Measurements from ENCODE around the gene VMP1.
"Not testable (repeated sequence)": the region's sequence is repeated elsewhere in the genome, so short reads cannot be mapped to it uniquely, and the experiment has no call there.

VMP1 gene

DNA sequence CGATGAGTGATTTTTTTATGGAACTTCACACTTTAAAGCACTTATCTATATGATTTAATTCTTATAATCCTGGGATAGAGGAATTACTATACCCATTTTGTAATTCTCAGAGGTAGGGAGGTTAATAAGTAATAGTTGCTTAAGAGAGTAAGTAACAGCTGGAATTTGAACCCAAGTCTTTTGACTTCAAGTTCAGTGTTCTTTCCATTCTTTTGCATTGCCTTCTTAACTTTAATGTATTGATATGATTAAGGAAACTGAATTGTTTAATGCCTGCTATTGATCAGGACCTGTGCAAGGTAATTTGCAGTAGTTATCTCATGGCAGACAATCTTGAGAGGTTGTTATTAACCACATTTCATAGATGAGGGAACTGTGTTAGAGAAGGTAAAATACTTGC is 106.8 kb downstream of the VMP1 start:
- no peak for DNase-seq

DNA sequence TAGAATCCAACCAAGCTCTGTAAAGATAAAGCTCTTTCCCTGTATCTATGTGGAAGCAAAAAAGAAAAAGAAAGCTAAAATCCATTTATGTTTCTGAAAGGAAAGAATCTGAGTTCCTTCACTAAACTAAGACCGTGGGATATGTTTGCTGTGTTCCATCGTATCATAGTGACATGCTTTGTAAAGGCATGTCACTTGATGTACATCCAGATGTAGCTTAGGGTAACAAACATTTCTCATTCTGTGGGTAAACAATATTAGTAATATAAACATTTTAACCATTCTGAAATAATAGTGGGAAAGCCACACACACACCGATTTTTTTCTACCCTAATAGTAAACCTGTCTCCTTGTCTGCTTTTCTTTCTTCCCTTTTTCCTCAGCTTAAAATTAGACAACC is 107.2 kb downstream of the VMP1 start:
- no peak for DNase-seq

GRCh38 chr17:59815965-59816364 is 108.5 kb downstream of the VMP1 start:
- DNase-seq, result no peak

- DNase-seq, result peak; percentile 88
Measured at GRCh38 chr17:59825533-59826322, 118.3 kb downstream of the VMP1 start.

DNA sequence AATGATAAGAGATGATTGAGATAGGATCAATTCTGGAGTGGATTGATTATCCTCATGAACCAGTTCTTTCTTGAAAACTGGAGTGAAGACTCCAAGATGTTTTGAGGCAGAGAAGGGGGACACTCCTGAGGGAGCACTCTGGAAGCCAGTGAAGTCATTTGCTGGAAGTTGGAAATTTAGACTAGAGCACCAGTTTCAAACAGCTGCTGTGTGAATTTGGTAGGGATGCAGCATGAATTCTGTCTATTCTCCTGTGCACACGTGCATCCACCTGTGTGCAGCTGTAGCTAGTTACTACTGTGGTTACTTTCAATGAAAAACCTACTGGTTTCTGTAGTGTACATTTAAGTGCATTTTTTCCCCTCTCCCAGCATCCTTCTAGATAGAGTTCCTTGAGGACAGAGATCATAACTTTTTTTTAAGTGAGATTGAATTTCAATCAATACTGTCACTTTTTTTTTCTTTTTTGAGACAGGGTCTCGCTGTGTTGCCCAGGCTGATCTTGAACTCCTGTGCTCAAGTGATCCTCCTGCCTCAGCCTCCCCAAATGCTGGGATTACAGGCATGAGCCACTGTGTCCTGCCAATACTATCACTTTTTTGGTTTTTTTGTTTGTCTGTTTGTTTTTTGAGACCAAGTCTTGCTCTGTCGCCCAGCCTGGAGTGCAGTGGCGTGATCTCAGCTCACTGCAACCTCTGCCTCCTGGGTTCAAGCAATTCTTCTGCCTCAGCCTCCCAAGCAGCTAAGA is 119.4 kb downstream of the VMP1 start:
- DNase-seq, result no peak

DNA sequence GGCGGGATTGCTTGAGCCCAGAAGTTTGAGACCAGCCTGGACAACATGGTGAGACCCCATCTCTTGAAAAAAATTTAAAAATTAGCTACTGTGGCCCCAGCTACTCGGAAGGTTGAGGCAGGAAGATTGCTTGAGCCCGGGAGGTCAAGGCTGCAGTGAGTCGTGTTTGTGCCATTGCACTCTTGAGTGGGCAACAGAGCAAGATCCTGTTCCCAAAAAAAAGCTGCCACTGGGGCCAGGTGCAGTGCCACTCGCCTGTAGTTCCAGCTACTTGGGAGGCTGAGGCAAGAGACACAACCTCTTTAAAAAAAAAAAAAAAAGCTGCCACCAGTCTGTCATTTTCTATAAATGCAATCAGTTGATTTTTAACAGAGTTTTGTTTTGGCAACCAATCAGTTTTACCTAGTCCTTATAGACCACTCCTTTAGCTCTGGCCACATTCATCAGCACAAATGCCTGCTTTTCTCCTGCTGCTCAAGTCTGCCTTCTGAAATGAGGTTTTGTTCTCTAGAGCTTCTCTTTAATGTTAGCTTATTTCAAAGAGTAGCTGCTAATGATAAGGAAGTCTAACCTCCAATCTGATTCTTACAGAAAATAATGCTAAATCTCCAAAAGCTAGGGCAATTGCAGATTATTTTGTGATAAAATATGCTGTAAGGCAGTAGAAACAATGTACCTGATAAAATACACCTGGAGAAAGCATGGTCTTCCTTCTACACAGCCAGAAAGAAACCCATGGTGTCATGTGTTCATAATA is 120.4 kb downstream of the VMP1 start:
- no peak for DNase-seq

GRCh38 chr17:59828478-59828760 is 121.0 kb downstream of the VMP1 start:
- no peak for DNase-seq

- DNase-seq, result not testable (repeated sequence)
Measured at GRCh38 chr17:59828819-59829216, 121.4 kb downstream of the VMP1 start.

DNA sequence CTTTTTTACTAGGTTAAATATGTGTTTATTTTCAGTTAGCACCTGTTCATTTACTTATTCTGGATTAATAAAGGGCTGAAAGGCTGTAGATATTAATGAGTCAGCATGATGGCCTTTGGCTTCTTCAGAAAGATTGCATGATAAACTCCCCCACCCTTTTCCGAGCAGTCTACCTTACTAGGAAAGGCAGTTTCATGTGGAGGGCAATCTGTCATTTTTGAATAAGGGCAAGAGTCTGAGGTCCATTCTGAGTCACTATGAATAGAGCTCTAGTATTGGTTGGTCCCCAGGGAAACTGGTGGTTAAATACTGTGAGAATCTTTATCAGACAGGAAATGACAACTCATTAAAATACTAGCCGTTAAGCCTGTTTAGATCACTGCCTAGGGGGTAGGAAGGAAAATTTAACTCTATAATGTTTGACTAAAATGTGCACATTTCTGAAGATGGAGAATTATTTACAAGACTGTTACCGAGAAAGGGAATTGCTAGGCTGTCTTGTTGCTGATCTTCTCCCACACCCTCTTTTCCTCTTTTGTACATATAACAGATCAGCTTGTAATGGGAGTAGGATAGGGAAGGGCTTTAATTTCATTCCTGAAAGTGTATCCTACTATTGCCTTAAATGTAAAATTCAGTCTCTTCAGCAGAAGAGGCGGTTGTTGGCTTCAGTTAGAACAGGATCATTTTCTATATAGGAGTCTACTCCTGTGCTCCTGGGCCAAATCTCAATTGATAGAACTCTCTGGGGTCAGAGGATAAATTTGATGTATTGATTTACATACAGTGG is 122.0 kb downstream of the VMP1 start:
- peak; percentile 100 for DNase-seq

- peak; percentile 88 for DNase-seq
Measured at GRCh38 chr17:59830007-59830630, 122.7 kb downstream of the VMP1 start.

DNA sequence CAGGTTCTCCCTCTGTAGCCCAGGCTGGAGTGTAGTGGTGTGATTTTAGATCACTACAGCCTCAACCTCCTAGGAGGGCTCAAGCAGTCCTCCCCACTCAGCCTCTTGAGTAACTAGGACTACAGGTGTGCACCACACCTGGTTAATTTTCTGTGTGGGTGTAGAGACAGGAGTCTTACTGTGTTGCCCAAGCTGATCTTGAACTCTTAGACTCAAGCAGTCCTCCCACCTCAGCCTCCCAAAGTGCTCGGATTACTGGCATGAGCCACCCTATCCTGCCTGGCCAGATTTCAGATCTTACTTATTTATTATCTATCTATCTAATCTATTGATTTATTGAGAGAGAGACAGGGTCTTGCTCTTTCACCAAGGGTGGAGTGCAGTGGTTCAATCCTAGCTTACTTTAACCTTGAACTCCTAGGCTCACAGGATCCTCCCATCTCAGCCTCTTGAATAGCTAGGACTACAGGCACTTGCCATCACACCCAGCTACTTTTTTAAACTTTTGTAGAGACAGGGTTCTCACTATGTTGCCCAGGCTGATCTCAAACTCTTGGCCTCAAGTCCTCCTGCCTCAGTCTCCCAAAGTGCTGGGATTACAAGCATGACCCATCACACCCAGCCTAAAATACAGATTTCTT is 123.5 kb downstream of the VMP1 start:
- no peak for DNase-seq

GRCh38 chr17:59832883-59833379 is 125.5 kb downstream of the VMP1 start:
- no peak for DNase-seq

GRCh38 chr17:59837308-59838051 is 130.0 kb downstream of the VMP1 start:
- DNase-seq, result peak; percentile 100

GRCh38 chr17:59838052-59838916 is 130.8 kb downstream of the VMP1 start:
- DNase-seq, result peak; percentile 53

- DNase-seq, result peak; percentile 45
Measured at GRCh38 chr17:59839651-59840328, 132.3 kb downstream of the VMP1 start.

DNA sequence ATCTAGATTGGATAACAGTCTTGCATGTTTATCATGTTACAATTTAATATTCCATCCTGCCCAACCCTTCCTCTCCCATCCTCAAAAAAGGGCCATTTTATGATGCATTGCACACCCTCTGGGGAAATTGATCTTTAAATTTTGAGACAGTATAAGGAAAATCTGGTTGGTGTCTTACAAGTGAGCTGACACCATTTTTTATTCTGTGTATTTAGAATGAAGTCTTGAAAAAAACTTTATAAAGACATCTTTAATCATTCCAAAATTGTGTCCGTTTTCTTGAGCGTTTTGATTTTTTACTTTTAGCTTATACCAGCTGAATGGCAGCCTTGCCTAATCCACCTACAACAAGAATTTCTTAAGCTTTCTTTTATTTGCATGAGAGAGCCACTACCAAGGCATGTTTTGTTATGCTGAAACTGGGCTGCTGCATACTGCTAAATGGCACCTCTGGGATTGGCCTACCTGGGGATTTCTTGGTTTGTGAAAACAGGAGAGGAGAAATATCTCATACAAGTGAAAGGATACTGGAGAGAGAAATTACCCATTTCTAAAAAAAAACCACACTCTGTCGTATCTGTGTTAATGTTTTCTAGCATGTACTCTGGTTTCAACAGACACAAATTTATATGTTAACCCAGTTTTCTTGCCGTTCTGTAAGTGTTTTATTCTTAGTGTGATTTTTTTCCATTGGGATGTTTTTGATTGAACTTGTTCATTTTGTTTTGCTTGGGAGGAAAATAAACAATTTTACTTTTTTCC is 133.1 kb downstream of the VMP1 start:
- DNase-seq, result peak; percentile 50

DNA sequence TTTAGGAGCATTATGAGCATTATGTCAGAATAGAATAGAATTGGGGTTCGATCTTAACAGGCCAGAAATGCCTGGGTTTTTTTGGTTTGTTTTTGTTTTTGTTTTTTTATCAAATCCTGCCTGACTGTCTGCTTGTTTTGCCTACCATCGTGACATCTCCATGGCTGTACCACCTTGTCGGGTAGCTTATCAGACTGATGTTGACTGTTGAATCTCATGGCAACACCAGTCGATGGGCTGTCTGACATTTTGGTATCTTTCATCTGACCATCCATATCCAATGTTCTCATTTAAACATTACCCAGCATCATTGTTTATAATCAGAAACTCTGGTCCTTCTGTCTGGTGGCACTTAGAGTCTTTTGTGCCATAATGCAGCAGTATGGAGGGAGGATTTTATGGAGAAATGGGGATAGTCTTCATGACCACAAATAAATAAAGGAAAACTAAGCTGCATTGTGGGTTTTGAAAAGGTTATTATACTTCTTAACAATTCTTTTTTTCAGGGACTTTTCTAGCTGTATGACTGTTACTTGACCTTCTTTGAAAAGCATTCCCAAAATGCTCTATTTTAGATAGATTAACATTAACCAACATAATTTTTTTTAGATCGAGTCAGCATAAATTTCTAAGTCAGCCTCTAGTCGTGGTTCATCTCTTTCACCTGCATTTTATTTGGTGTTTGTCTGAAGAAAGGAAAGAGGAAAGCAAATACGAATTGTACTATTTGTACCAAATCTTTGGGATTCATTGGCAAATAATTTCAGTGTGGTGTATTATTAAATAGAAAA is 133.8 kb downstream of the VMP1 start:
- peak; percentile 58 for DNase-seq

Data from fibroblast of skin of back (primary cell).